ENCODE data around the gene BCKDHA. TPM values are rescaled to one million over a fixed set of nuclear protein-coding genes. Genes with fewer than 3 reads are reported as not detected.
A peak's percentile ranks its signal among the peaks of the same experiment; 100 is the strongest.

The BCKDHA gene
- total RNA-seq, 1 donor from 2014 or later, result 9.2 TPM

GRCh38 chr19:41409288-41409687 is 11.7 kb downstream of the BCKDHA start:
- no peak overlapping the region for H3K27ac ChIP-seq (ENCODE audit: low read depth, low read length)
- peak overlapping the region; percentile 81 for H3K27ac Mint-ChIP-seq (ENCODE audit: unreplicated experiment)
- DNase-seq (ENCODE audit: low read depth) (peak; percentile 48), FAIRE-seq (no peak)
- H3K4me2 ChIP-seq (ENCODE audit: low read length), result no peak overlapping the region
- H3K9me3 ChIP-seq (ENCODE audit: insufficient read depth, low read depth, low read length), result no peaks in the 10 kb centered on the region
- H3K4me1 ChIP-seq (ENCODE audit: insufficient read depth, low read length), result no peaks in the 10 kb centered on the region
- H3K4me3 ChIP-seq (ENCODE audit: insufficient read depth, low read depth, low read length), result no peak overlapping the region
- peaks cover 8% of the 10 kb centered on the region for H4K20me1 ChIP-seq (ENCODE audit: insufficient read depth, low read length)
- no peak overlapping the region for H3K4me3 Mint-ChIP-seq (ENCODE audit: unreplicated experiment)
- H3K27me3 Mint-ChIP-seq (ENCODE audit: low read depth, unreplicated experiment), result no peaks in the 10 kb centered on the region
- H3K79me2 ChIP-seq (ENCODE audit: insufficient read depth, low read length), result no peaks in the 10 kb centered on the region
- H3K36me3 Mint-ChIP-seq (ENCODE audit: low read depth, unreplicated experiment), result peaks cover 12% of the 10 kb centered on the region
- peaks cover 22% of the 10 kb centered on the region for H3K4me1 Mint-ChIP-seq (ENCODE audit: low read depth, unreplicated experiment)
- H3K27me3 ChIP-seq (ENCODE audit: insufficient read depth, low read length), result no peaks in the 10 kb centered on the region
- H3K9me3 Mint-ChIP-seq (ENCODE audit: unreplicated experiment), result no peaks in the 10 kb centered on the region
- peaks cover 1% of the 10 kb centered on the region for H3K36me3 ChIP-seq (ENCODE audit: insufficient read depth, low read length)
- no peak overlapping the region for H2AFZ ChIP-seq (ENCODE audit: low read depth, low read length)
- TF ChIP-seq CTCF (IDR thresholded peaks at IDR 0.05; ENCODE audit: insufficient read depth, low read depth, low read length) (no peak), EZH2 (IDR thresholded peaks at IDR 0.05; ENCODE audit: insufficient read depth, low read length) (no peak)
- no peak overlapping the region for H3K9ac ChIP-seq (ENCODE audit: low read length)

GRCh38 chr19:41410336-41411054 is 12.9 kb downstream of the BCKDHA start:
- Histone ChIP-seq H3K27ac (ENCODE audit: low read depth, low read length) (no peak overlapping the region), H3K4me1 (ENCODE audit: insufficient read depth, low read length) (no peaks in the 10 kb centered on the region), H3K9ac (ENCODE audit: low read length) (no peak overlapping the region), H3K36me3 (ENCODE audit: insufficient read depth, low read length) (peaks cover 6% of the 10 kb centered on the region), H4K20me1 (ENCODE audit: insufficient read depth, low read length) (peaks cover 8% of the 10 kb centered on the region), H3K4me3 (ENCODE audit: insufficient read depth, low read depth, low read length) (no peak overlapping the region), H3K4me2 (ENCODE audit: low read length) (no peak overlapping the region), H3K9me3 (ENCODE audit: insufficient read depth, low read depth, low read length) (no peaks in the 10 kb centered on the region), H2AFZ (ENCODE audit: low read depth, low read length) (no peak overlapping the region), H3K79me2 (ENCODE audit: insufficient read depth, low read length) (no peaks in the 10 kb centered on the region), H3K27me3 (ENCODE audit: insufficient read depth, low read length) (no peaks in the 10 kb centered on the region)
- TF ChIP-seq CTCF (IDR thresholded peaks at IDR 0.05; ENCODE audit: insufficient read depth, low read depth, low read length), result no peak
- TF ChIP-seq EZH2 (IDR thresholded peaks at IDR 0.05; ENCODE audit: insufficient read depth, low read length), result no peak
- peaks cover 22% of the 10 kb centered on the region for H3K4me1 Mint-ChIP-seq (ENCODE audit: low read depth, unreplicated experiment)
- H3K27ac Mint-ChIP-seq (ENCODE audit: unreplicated experiment), result no peak overlapping the region
- H3K36me3 Mint-ChIP-seq (ENCODE audit: low read depth, unreplicated experiment), result peaks cover 16% of the 10 kb centered on the region
- DNase-seq (ENCODE audit: low read depth), result no peak
- no peak for FAIRE-seq
- no peak overlapping the region for H3K4me3 Mint-ChIP-seq (ENCODE audit: unreplicated experiment)
- no peaks in the 10 kb centered on the region for H3K9me3 Mint-ChIP-seq (ENCODE audit: unreplicated experiment)
- no peaks in the 10 kb centered on the region for H3K27me3 Mint-ChIP-seq (ENCODE audit: low read depth, unreplicated experiment)

All from astrocyte (in vitro differentiated cells and primary cell).